ENCODE measurements around the gene GCNA.
"Not testable (repeated sequence)": the region's sequence is repeated elsewhere in the genome, so short reads cannot be mapped to it uniquely, and the experiment has no call there.

The GCNA gene

DNA sequence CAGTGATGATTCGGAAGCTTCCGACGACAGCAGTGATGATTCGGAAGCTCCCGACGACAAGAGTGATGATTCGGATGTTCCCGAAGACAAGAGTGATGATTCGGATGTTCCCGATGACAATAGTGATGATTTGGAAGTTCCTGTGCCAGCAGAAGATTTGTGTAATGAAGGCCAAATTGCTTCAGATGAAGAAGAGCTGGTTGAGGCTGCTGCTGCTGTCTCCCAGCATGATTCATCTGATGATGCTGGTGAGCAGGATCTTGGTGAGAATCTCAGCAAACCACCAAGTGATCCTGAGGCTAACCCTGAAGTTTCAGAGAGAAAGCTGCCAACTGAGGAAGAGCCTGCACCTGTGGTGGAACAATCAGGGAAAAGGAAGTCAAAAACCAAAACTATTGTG is 25.9 kb downstream of the GCNA start:
- H3K27me3 Mint-ChIP-seq (ENCODE audit: low read depth) = no peaks in the 10 kb centered on the region
- H3K27ac Mint-ChIP-seq = no peak overlapping the region
- no peaks in the 10 kb centered on the region for H3K4me1 Mint-ChIP-seq
- peaks cover 74% of the 10 kb centered on the region for H3K36me3 Mint-ChIP-seq (ENCODE audit: low read depth)
- peaks cover 38% of the 10 kb centered on the region for H3K9me3 Mint-ChIP-seq
- TF ChIP-seq, protein P1, sequence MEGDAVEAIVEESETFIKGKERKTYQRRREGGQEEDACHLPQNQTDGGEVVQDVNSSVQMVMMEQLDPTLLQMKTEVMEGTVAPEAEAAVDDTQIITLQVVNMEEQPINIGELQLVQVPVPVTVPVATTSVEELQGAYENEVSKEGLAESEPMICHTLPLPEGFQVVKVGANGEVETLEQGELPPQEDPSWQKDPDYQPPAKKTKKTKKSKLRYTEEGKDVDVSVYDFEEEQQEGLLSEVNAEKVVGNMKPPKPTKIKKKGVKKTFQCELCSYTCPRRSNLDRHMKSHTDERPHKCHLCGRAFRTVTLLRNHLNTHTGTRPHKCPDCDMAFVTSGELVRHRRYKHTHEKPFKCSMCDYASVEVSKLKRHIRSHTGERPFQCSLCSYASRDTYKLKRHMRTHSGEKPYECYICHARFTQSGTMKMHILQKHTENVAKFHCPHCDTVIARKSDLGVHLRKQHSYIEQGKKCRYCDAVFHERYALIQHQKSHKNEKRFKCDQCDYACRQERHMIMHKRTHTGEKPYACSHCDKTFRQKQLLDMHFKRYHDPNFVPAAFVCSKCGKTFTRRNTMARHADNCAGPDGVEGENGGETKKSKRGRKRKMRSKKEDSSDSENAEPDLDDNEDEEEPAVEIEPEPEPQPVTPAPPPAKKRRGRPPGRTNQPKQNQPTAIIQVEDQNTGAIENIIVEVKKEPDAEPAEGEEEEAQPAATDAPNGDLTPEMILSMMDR (IDR thresholded peaks at IDR 0.05; ENCODE audit: unreplicated experiment in 3 of 3) = no peak
- no peak overlapping the region for H3K4me3 Mint-ChIP-seq

DNA sequence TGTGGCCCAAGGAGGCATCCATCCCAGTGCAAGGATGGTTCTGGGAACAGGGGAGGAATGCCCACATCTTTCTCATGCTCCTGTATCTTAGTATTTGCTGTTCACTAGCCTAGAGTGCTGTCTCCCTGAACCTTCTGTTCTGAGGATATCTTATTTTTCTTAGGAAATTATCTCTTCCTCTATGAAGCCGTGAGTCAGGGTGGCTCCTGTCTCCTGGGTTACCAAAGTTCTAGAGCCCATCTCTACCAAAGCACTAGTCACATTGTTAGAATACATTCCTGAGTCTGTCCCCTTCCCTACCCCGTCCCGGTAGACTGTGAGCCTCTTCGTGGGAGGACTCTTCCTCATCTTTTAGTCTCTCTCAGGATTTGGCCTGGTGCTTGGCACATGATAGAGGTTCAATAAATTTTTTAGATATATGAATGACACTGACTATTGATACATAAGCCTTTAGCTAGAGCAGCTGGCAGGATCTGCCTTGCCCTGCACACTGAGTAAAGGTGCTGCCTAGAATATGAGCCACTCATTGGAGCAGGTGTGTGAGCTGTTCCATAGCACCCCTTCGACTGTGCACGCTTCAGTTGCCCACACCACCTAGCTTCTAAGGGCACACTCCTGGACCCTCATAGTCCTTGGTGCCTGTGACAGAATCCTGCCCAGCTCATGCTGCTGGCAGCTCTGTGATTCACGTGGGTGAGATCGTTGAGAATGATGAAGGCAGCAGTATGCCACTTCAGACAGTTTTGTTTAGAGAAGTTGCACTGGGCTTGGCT is 26.7 kb downstream of the GCNA start:
- Mint-ChIP-seq H3K4me3 (no peak overlapping the region), H3K27ac (no peak overlapping the region), H3K36me3 (ENCODE audit: low read depth) (peaks cover 76% of the 10 kb centered on the region), H3K27me3 (ENCODE audit: low read depth) (no peaks in the 10 kb centered on the region), H3K4me1 (no peaks in the 10 kb centered on the region), H3K9me3 (peaks cover 39% of the 10 kb centered on the region)
- TF ChIP-seq, protein P1 (IDR thresholded peaks at IDR 0.05; ENCODE audit: unreplicated experiment in 3 of 3) = no peak

DNA sequence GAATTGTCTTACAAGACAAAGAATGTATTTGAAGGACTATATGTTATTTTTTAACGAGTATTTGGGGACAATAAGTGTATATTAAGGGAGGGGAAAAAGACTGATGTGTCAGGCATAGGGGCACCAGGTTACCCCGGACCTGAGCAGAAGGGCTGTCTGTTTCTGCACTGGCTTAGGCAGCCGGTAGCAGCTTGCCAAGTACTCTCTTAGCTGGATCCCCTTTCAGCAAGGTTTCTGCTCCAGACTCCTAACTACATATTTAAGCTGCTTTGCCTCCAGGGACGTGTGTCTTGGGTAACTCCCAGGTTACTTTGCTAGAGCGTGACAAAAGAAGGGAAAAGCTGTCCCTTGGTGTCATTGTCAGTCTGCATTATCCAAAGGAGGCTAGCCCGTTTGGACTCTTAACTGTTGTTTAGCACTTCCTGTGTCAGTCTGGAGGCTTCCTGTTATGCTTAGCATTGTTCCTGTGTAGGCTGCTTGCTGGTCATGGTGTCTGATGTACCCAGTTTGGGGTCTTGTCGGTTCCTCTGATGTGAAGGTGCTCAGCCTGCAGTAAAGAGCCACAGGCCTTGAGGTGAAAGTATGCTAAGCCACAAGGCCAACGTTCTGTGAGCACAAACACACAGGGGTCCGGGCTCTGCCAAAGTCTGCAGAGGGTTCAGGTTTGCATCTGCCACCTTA is 28.4 kb downstream of the GCNA start:
- Mint-ChIP-seq H3K9me3 (peaks cover 40% of the 10 kb centered on the region), H3K36me3 (ENCODE audit: low read depth) (peaks cover 73% of the 10 kb centered on the region), H3K27ac (no peak overlapping the region), H3K27me3 (ENCODE audit: low read depth) (no peaks in the 10 kb centered on the region), H3K4me1 (no peaks in the 10 kb centered on the region), H3K4me3 (no peak overlapping the region)
- TF ChIP-seq, protein P1 (IDR thresholded peaks at IDR 0.05; ENCODE audit: unreplicated experiment in 3 of 3) = no peak

DNA sequence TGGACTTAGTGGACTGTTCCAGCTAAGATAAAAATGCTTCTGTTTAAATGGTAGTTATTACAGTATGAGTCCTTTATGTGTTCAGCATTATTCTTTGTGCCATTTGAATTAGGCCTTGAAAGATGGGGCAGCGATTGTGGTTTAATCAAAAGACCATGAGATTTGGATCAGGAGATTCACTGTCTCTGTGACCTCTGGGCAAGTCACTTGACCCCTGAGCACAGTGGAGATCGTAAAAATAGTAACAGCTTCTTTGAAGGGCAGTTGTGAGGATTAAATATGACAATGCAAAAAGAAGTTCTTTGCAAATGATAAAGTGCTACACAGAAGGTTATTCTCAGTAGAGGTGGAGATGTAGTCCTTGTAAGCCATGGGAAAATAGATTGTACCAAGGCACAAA is 29.3 kb downstream of the GCNA start:
- Mint-ChIP-seq H3K36me3 (ENCODE audit: low read depth) (peaks cover 68% of the 10 kb centered on the region), H3K9me3 (peaks cover 36% of the 10 kb centered on the region), H3K27ac (no peak overlapping the region), H3K27me3 (ENCODE audit: low read depth) (no peaks in the 10 kb centered on the region), H3K4me3 (no peak overlapping the region), H3K4me1 (no peaks in the 10 kb centered on the region)
- TF ChIP-seq, protein P1 (IDR thresholded peaks at IDR 0.05; ENCODE audit: unreplicated experiment in 3 of 3) = no peak

DNA sequence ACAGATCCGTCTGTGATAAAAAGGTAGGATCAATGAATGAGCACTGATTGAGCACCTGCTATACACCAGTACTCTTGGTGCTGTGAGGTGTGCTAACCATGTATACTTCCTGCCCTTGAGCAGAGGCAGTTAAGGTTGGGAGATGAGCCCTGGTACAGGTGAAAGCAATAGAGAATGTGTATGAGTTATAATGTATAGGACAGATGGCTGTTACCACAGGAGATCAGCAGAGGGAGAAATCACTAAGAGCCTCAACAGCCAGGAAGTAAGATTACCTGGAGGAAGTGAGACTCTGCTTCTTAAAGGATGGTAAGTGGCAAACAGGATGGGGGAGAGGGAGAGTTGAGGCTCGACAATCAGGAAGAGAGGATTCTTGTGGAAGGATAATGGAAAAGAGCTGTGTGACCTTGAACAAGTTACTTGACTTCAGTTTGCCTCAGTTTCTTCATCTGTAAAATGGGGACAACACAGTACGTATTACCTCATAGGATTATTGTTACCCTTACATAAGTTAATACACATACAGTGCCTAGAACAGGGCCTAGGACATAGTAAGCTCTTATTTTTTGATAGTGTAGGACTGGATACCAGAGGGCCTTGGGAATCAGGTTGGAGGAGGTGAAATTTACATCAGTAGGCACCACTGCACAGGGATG is 31.0 kb downstream of the GCNA start:
- H3K9me3 Mint-ChIP-seq = peaks cover 25% of the 10 kb centered on the region
- no peaks in the 10 kb centered on the region for H3K4me1 Mint-ChIP-seq
- no peak overlapping the region for H3K27ac Mint-ChIP-seq
- H3K4me3 Mint-ChIP-seq = no peak overlapping the region
- TF ChIP-seq, protein P1 (IDR thresholded peaks at IDR 0.05; ENCODE audit: unreplicated experiment in 3 of 3) = no peak
- H3K27me3 Mint-ChIP-seq (ENCODE audit: low read depth) = no peaks in the 10 kb centered on the region
- H3K36me3 Mint-ChIP-seq (ENCODE audit: low read depth) = peaks cover 63% of the 10 kb centered on the region

DNA sequence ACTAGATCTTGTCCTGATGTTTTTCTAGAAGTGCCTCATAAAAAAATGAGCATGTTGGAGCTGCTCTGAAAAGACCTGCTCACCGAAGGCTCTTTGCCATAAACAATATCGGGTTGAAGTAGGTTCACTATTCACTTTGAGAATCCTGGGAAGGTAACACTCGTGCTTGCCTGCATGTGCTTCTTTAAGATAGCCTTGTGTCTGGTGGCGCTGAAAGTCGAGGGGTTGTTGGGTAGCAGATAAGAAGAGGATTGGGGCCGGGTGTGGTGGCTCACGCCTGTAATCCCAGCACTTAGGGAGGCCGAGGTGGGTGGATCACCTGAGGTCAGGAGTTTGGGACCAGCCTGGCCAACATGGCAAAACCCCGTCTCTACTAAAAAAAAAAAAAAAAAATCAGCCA is 33.5 kb downstream of the GCNA start:
- H3K4me3 Mint-ChIP-seq; H3K4me1 Mint-ChIP-seq; H3K27me3 Mint-ChIP-seq (ENCODE audit: low read depth); H3K27ac Mint-ChIP-seq: not testable (repeated sequence)
- H3K36me3 Mint-ChIP-seq (ENCODE audit: low read depth) = peaks cover 60% of the 10 kb centered on the region
- H3K9me3 Mint-ChIP-seq = peaks cover 30% of the 10 kb centered on the region

Data from nephron (organoid).